Endothelial cell (in vitro differentiated cells): ENCODE results near the gene IRF1. TPM values are rescaled to one million over a fixed set of nuclear protein-coding genes. Genes with fewer than 3 reads are reported as not detected.

Experiments
- DNase-seq: peaks from one replicate; pipeline ENCODE4 v3.0.0; 2021; ENCODE audit warnings: low spot score
- H3K27ac Mint-ChIP-seq: one replicate; pipeline ENCODE4 v1.8.0; 2021; ENCODE audit warnings: mixed read lengths, inconsistent platforms; ENCODE audit not compliant: unreplicated experiment
- H3K27me3 Mint-ChIP-seq: one replicate; pipeline ENCODE4 v1.8.0; 2021; ENCODE audit warnings: mild to moderate bottlenecking, moderate library complexity, mixed read lengths, inconsistent platforms; ENCODE audit not compliant: unreplicated experiment
- H3K36me3 Mint-ChIP-seq: one replicate; pipeline ENCODE4 v1.8.0; 2021; ENCODE audit warnings: mild to moderate bottlenecking, low read depth, mixed read lengths, inconsistent platforms; ENCODE audit not compliant: unreplicated experiment
- H3K4me1 Mint-ChIP-seq: one replicate; pipeline ENCODE4 v1.8.0; 2021; ENCODE audit warnings: mild to moderate bottlenecking, mixed read lengths, inconsistent platforms; ENCODE audit not compliant: unreplicated experiment
- H3K4me3 Mint-ChIP-seq: one replicate; pipeline ENCODE4 v1.8.0; 2021; ENCODE audit warnings: mild to moderate bottlenecking, mixed read lengths, inconsistent platforms; ENCODE audit not compliant: unreplicated experiment
- H3K9me3 Mint-ChIP-seq: one replicate; pipeline ENCODE4 v1.8.0; 2021; ENCODE audit warnings: mixed read lengths, inconsistent platforms; ENCODE audit not compliant: unreplicated experiment
- CTCF ChIP-seq: fragments of 200-600 bp; sonication (generic); IDR thresholded peaks from one replicate; pipeline ENCODE4 v1.5.0; 2021; ENCODE audit warnings: antibody characterized with exemption; ENCODE audit not compliant: unreplicated experiment
- total RNA-seq: library from RNA; stranded (reverse); fragmentation: NEBNext Ultra II Directional; extraction: Animal tissue kit (Norgen Biotek cat#: 25700); gene quantifications from one replicate; pipeline ENCODE4 v1.2.1, GENCODE V29; 2021; ENCODE audit not compliant: unreplicated experiment

IRF1 gene
- total RNA-seq, 1 donor from 2014 or later = 7.1 TPM

- TF ChIP-seq CTCF = no peak
- Mint-ChIP-seq H3K4me3 (no peak overlapping the region), H3K27me3 (no peaks in the 10 kb centered on the region), H3K36me3 (no peaks in the 10 kb centered on the region), H3K4me1 (peaks cover 8% of the 10 kb centered on the region), H3K9me3 (no peaks in the 10 kb centered on the region), H3K27ac (no peak overlapping the region)
- DNase-seq = no peak
These were observed 57.4 kb downstream of the IRF1 start for GRCh38 chr5:132433141-132433540.

- no peaks in the 10 kb centered on the region for H3K27me3 Mint-ChIP-seq
- H3K9me3 Mint-ChIP-seq = no peaks in the 10 kb centered on the region
- no peak overlapping the region for H3K27ac Mint-ChIP-seq
- TF ChIP-seq CTCF = no peak
- no peaks in the 10 kb centered on the region for H3K36me3 Mint-ChIP-seq
- DNase-seq = no peak
- H3K4me1 Mint-ChIP-seq = no peaks in the 10 kb centered on the region
- H3K4me3 Mint-ChIP-seq = no peak overlapping the region
These were observed 58.9 kb downstream of the IRF1 start for GRCh38 chr5:132431632-132432031.

Other genes with a start within 250 kb of the IRF1 start
- 8.5 TPM for gene PDLIM4, start 233.1 kb downstream of the IRF1 start, total RNA-seq
- gene SLC22A4, start 196.4 kb downstream of the IRF1 start, total RNA-seq = 0.13 TPM
- 1.2 TPM for gene SLC22A5, start 121.1 kb downstream of the IRF1 start, total RNA-seq
- gene IL5, start 52.7 kb upstream of the IRF1 start, total RNA-seq = not detected
- 20.0 TPM for gene RAD50, start 66.2 kb upstream of the IRF1 start, total RNA-seq
- not detected for gene IL13, start 167.4 kb upstream of the IRF1 start, total RNA-seq
- not detected for gene IL4, start 183.2 kb upstream of the IRF1 start, total RNA-seq
- gene KIF3A, start 246.8 kb upstream of the IRF1 start, total RNA-seq = 11.5 TPM